K562 (cell line): ENCODE results near the gene MCRS1. TPM values are rescaled to one million over a fixed set of nuclear protein-coding genes. Genes with fewer than 3 reads are reported as not detected.

Experiments used
- BRD4 ChIP-seq: fragments of 200-600 bp; sonication (generic); IDR thresholded peaks from 2 replicates; pipeline ENCODE4 v1.6.1; 2017; ENCODE audit warnings: inconsistent platforms
- ELF2 ChIP-seq: fragments of 250-450 bp; sonication (Bioruptor Pico); IDR thresholded peaks from 2 replicates; pipeline ENCODE4 v1.5.0; 2021; ENCODE audit warnings: mild to moderate bottlenecking
- HDGF ChIP-seq: fragments of 450-650 bp; IDR thresholded peaks from 2 replicates; pipeline ENCODE4 v1.6.1; 2016
- STAT5B ChIP-seq: fragments of 250-450 bp; sonication (Bioruptor Pico); IDR thresholded peaks from 2 replicates; pipeline ENCODE4 v1.8.0; 2021; ENCODE audit warnings: mild to moderate bottlenecking, inconsistent platforms
- ZNF175 ChIP-seq: fragments of 200-800 bp; sonication (Bioruptor generic); IDR thresholded peaks from 2 replicates; pipeline ENCODE4 v1.6.1; 2016; ENCODE audit warnings: low read depth, mild to moderate bottlenecking, missing genetic modification characterization, missing compliant biosample characterization
- ZNF217 ChIP-seq: sonication (generic); formaldehyde crosslinking; IDR thresholded peaks from 2 replicates; pipeline ENCODE4 v1.8.0; 2022; ENCODE audit warnings: mild to moderate bottlenecking, missing genetic modification reagents
- polyA plus RNA-seq, 8 experiments: library from polyadenylated mRNA; depleted of rRNA in 4 of 8; stranded (reverse) in 5 of 8; unstranded in 3 of 8; fragments of >200 nt; fragmentation: Nextera tagmentation in 2 of 8; fragmentation: Illumina TruSeq in 1 of 8; extraction: Ambion mirVana in 2 of 8; extraction: Trizol in 1 of 8; gene quantifications; 2 replicates each; pipeline versions ENCODE4 v1.2.1 to v1.2.3, GENCODE V29; 2011 to 2014; ENCODE audit warnings: inconsistent platforms in 1 of 8, missing spikeins in 1 of 8
- total RNA-seq, 7 experiments: library from RNA; depleted of rRNA in 6 of 7; stranded (reverse); fragments of >200 nt in 6 of 7; fragmentation: Illumina TruSeq in 2 of 7; extraction: Trizol in 2 of 7; gene quantifications; 2 replicates each; pipeline versions ENCODE4 v1.2.1 to v1.2.3, GENCODE V29; 2011 to 2021; ENCODE audit warnings: low replicate concordance in 1 of 7
- TF ChIP-seq, protein P1 (sequence below): fragments of 250-450 bp; sonication (Bioruptor Pico); IDR thresholded peaks from 2 replicates; pipeline ENCODE4 v1.4.0; 2020
- TF ChIP-seq, protein P2 (sequence below), 2 experiments: fragments of 450-650 bp in 1 of 2; IDR thresholded peaks; 2 replicates each; pipeline ENCODE4 v1.6.1; 2011 to 2017; ENCODE audit warnings: low read depth in 2 of 2, antibody characterized with exemption in 1 of 2, borderline replicate concordance in 1 of 2, low read length in 1 of 2, mild to moderate bottlenecking in 1 of 2, mixed read lengths in 1 of 2; ENCODE audit not compliant: control insufficient read depth in 1 of 2
- TF ChIP-seq, protein P3 (sequence below): sonication (generic); formaldehyde crosslinking; IDR thresholded peaks from 2 replicates; pipeline ENCODE4 v1.8.0; 2022; ENCODE audit warnings: mild to moderate bottlenecking, missing genetic modification reagents, borderline replicate concordance
- TF ChIP-seq, protein P4 (sequence below): sonication (generic); formaldehyde crosslinking; IDR thresholded peaks from 2 replicates; pipeline ENCODE4 v1.8.1; 2023; ENCODE audit warnings: missing genetic modification reagents, mild to moderate bottlenecking, borderline replicate concordance

MCRS1 gene
- total and polyA plus RNA-seq, 9 of the 15 experiments (the other 6 are each of a cell fraction or from before 2014, with no cell fraction given) = 50.0 to 100 (median 73.2) TPM

DNA sequence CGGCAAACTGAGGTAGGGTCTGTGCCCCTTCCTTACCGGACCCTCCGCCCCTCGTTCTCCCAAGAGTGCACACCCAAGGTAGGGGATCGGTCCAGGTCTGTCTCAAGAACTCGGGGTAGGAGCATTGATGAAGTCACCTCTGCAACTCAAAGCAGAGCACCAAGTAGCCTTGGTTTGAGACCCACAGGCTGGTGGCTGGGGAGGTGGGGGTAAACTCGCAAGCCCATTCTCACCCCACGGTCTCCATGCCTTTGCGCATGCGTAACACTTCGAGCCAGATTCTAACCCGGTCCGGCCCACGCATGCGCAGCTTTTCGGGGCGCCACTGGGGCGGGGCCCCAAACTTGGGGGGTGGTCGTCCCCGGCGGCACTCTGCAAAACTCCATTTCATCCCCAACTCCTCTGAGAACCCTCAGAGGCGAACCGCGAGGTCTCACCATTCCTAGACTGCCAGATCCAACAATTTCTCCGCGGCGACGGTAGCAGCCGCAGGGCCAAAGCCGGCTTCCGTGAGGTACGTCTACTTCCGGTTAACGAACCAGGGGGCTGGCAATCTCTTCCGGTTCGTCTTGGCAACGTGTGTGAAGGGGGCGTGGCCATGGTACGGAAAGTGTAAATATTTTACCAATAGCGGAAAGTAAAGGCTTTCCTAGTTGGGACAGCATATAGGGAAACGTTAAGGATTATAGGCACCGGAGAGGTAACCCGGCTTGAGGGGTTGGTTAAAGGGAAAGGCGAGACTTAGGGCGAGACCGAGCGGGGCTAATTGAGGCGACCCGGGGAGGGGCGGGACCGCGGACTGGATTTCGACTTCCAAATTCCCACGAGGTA is at the start of gene MCRS1 (continued):
- TF ChIP-seq, protein P1, sequence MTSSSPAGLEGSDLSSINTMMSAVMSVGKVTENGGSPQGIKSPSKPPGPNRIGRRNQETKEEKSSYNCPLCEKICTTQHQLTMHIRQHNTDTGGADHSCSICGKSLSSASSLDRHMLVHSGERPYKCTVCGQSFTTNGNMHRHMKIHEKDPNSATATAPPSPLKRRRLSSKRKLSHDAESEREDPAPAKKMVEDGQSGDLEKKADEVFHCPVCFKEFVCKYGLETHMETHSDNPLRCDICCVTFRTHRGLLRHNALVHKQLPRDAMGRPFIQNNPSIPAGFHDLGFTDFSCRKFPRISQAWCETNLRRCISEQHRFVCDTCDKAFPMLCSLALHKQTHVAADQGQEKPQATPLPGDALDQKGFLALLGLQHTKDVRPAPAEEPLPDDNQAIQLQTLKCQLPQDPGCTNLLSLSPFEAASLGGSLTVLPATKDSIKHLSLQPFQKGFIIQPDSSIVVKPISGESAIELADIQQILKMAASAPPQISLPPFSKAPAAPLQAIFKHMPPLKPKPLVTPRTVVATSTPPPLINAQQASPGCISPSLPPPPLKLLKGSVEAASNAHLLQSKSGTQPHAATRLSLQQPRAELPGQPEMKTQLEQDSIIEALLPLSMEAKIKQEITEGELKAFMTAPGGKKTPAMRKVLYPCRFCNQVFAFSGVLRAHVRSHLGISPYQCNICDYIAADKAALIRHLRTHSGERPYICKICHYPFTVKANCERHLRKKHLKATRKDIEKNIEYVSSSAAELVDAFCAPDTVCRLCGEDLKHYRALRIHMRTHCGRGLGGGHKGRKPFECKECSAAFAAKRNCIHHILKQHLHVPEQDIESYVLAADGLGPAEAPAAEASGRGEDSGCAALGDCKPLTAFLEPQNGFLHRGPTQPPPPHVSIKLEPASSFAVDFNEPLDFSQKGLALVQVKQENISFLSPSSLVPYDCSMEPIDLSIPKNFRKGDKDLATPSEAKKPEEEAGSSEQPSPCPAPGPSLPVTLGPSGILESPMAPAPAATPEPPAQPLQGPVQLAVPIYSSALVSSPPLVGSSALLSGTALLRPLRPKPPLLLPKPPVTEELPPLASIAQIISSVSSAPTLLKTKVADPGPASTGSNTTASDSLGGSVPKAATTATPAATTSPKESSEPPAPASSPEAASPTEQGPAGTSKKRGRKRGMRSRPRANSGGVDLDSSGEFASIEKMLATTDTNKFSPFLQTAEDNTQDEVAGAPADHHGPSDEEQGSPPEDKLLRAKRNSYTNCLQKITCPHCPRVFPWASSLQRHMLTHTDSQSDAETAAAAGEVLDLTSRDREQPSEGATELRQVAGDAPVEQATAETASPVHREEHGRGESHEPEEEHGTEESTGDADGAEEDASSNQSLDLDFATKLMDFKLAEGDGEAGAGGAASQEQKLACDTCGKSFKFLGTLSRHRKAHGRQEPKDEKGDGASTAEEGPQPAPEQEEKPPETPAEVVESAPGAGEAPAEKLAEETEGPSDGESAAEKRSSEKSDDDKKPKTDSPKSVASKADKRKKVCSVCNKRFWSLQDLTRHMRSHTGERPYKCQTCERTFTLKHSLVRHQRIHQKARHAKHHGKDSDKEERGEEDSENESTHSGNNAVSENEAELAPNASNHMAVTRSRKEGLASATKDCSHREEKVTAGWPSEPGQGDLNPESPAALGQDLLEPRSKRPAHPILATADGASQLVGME (CRISPR knock-in tag) = no peak
- no peak for TF ChIP-seq ZNF175 (CRISPR knock-in tag)
- TF ChIP-seq BRD4 = no peak
- peak; percentile 93 for TF ChIP-seq ELF2 (CRISPR knock-in tag)
- TF ChIP-seq ZNF217 (CRISPR knock-in tag) = no peak
- TF ChIP-seq, protein P2, sequence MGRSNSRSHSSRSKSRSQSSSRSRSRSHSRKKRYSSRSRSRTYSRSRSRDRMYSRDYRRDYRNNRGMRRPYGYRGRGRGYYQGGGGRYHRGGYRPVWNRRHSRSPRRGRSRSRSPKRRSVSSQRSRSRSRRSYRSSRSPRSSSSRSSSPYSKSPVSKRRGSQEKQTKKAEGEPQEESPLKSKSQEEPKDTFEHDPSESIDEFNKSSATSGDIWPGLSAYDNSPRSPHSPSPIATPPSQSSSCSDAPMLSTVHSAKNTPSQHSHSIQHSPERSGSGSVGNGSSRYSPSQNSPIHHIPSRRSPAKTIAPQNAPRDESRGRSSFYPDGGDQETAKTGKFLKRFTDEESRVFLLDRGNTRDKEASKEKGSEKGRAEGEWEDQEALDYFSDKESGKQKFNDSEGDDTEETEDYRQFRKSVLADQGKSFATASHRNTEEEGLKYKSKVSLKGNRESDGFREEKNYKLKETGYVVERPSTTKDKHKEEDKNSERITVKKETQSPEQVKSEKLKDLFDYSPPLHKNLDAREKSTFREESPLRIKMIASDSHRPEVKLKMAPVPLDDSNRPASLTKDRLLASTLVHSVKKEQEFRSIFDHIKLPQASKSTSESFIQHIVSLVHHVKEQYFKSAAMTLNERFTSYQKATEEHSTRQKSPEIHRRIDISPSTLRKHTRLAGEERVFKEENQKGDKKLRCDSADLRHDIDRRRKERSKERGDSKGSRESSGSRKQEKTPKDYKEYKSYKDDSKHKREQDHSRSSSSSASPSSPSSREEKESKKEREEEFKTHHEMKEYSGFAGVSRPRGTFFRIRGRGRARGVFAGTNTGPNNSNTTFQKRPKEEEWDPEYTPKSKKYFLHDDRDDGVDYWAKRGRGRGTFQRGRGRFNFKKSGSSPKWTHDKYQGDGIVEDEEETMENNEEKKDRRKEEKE (IDR thresholded peaks at IDR 0.05; ENCODE audit: borderline replicate concordance in 1 of 2, control insufficient read depth in 1 of 2, low read depth in 2 of 2, low read length in 1 of 2) = no peak
- TF ChIP-seq, protein P3, sequence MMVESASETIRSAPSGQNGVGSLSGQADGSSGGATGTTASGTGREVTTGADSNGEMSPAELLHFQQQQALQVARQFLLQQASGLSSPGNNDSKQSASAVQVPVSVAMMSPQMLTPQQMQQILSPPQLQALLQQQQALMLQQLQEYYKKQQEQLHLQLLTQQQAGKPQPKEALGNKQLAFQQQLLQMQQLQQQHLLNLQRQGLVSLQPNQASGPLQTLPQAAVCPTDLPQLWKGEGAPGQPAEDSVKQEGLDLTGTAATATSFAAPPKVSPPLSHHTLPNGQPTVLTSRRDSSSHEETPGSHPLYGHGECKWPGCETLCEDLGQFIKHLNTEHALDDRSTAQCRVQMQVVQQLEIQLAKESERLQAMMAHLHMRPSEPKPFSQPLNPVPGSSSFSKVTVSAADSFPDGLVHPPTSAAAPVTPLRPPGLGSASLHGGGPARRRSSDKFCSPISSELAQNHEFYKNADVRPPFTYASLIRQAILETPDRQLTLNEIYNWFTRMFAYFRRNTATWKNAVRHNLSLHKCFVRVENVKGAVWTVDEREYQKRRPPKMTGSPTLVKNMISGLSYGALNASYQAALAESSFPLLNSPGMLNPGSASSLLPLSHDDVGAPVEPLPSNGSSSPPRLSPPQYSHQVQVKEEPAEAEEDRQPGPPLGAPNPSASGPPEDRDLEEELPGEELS (CRISPR knock-in tag) = no peak
- no peak for TF ChIP-seq HDGF
- TF ChIP-seq, protein P4, sequence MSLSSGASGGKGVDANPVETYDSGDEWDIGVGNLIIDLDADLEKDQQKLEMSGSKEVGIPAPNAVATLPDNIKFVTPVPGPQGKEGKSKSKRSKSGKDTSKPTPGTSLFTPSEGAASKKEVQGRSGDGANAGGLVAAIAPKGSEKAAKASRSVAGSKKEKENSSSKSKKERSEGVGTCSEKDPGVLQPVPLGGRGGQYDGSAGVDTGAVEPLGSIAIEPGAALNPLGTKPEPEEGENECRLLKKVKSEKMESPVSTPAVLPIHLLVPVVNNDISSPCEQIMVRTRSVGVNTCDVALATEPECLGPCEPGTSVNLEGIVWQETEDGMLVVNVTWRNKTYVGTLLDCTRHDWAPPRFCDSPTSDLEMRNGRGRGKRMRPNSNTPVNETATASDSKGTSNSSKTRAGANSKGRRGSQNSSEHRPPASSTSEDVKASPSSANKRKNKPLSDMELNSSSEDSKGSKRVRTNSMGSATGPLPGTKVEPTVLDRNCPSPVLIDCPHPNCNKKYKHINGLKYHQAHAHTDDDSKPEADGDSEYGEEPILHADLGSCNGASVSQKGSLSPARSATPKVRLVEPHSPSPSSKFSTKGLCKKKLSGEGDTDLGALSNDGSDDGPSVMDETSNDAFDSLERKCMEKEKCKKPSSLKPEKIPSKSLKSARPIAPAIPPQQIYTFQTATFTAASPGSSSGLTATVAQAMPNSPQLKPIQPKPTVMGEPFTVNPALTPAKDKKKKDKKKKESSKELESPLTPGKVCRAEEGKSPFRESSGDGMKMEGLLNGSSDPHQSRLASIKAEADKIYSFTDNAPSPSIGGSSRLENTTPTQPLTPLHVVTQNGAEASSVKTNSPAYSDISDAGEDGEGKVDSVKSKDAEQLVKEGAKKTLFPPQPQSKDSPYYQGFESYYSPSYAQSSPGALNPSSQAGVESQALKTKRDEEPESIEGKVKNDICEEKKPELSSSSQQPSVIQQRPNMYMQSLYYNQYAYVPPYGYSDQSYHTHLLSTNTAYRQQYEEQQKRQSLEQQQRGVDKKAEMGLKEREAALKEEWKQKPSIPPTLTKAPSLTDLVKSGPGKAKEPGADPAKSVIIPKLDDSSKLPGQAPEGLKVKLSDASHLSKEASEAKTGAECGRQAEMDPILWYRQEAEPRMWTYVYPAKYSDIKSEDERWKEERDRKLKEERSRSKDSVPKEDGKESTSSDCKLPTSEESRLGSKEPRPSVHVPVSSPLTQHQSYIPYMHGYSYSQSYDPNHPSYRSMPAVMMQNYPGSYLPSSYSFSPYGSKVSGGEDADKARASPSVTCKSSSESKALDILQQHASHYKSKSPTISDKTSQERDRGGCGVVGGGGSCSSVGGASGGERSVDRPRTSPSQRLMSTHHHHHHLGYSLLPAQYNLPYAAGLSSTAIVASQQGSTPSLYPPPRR (CRISPR knock-in tag) = no peak
- TF ChIP-seq STAT5B = no peak
